ENCODE measurements around the gene C2CD4C. TPM values are rescaled to one million over a fixed set of nuclear protein-coding genes. Genes with fewer than 3 reads are reported as not detected.

The C2CD4C gene
- total RNA-seq, 3 donors from 2014 or later (not counting 1 experiment from before 2014, with no cell fraction given): not detected

GRCh38 chr19:371501-372168 lies 37.3 kb downstream of the C2CD4C start:
- H3K9me3 Mint-ChIP-seq: no peaks in the 10 kb centered on the region
- Histone ChIP-seq H3K27me3 (ENCODE audit: control insufficient read depth, insufficient read depth, low read length) (no peaks in the 10 kb centered on the region), H3K9me3 (ENCODE audit: control insufficient read depth, insufficient read depth, low read length) (no peaks in the 10 kb centered on the region), H3K36me3 (ENCODE audit: control insufficient read depth, insufficient read depth, low read length) (no peaks in the 10 kb centered on the region), H3K27ac (ENCODE audit: low read length) (no peak overlapping the region), H3K4me3 (ENCODE audit: low read length) (no peak overlapping the region), H3K4me1 (ENCODE audit: control insufficient read depth, insufficient read depth, low read length) (no peaks in the 10 kb centered on the region)
- H3K4me3 Mint-ChIP-seq: no peak overlapping the region
- H3K36me3 Mint-ChIP-seq: no peaks in the 10 kb centered on the region
- intact Hi-C loops (cut with micrococcal nuclease): no loop called here
- H3K27ac Mint-ChIP-seq: no peak overlapping the region
- 76% methylated on average over 17 of the region's 17 CpGs for WGBS (ENCODE audit: insufficient coverage)
- no peak for TF ChIP-seq CTCF (IDR thresholded peaks at IDR 0.05)
- ATAC-seq (peak in 1 of 3 donors; percentile 36), DNase-seq (no peak)
- H3K27me3 Mint-ChIP-seq (ENCODE audit: low read depth in 2 of 2): peaks cover 11 to 21% of the 10 kb centered on the region in 2 donors
- H3K4me1 Mint-ChIP-seq: no peaks in the 10 kb centered on the region

- no peaks in the 10 kb centered on the region for H3K4me1 Mint-ChIP-seq
- no peaks in the 10 kb centered on the region for H3K36me3 Mint-ChIP-seq
- H3K4me3 Mint-ChIP-seq: no peak overlapping the region
- ATAC-seq (no peak), DNase-seq (no peak)
- no peaks in the 10 kb centered on the region for H3K9me3 Mint-ChIP-seq
- no peaks in the 10 kb centered on the region for H3K36me3 ChIP-seq (ENCODE audit: control insufficient read depth, insufficient read depth, low read length)
- intact Hi-C loops (cut with micrococcal nuclease): no loop called here
- H3K27ac ChIP-seq (ENCODE audit: low read length): no peak overlapping the region
- no peak overlapping the region for H3K27ac Mint-ChIP-seq
- TF ChIP-seq CTCF (IDR thresholded peaks at IDR 0.05): no peak
- no peaks in the 10 kb centered on the region for H3K27me3 ChIP-seq (ENCODE audit: control insufficient read depth, insufficient read depth, low read length)
- peaks cover 13 to 19% of the 10 kb centered on the region in 2 donors for H3K27me3 Mint-ChIP-seq (ENCODE audit: low read depth in 2 of 2)
- WGBS (ENCODE audit: insufficient coverage): 91% methylated on average over 43 of the region's 43 CpGs
- no peak overlapping the region for H3K4me3 ChIP-seq (ENCODE audit: low read length)
- no peaks in the 10 kb centered on the region for H3K4me1 ChIP-seq (ENCODE audit: control insufficient read depth, insufficient read depth, low read length)
- H3K9me3 ChIP-seq (ENCODE audit: control insufficient read depth, insufficient read depth, low read length): no peaks in the 10 kb centered on the region
These were observed 38.2 kb downstream of the C2CD4C start for GRCh38 chr19:370641-371330.

- Histone ChIP-seq H3K4me1 (ENCODE audit: control insufficient read depth, insufficient read depth, low read length) (no peaks in the 10 kb centered on the region), H3K4me3 (ENCODE audit: low read length) (no peak overlapping the region), H3K36me3 (ENCODE audit: control insufficient read depth, insufficient read depth, low read length) (no peaks in the 10 kb centered on the region), H3K27ac (ENCODE audit: low read length) (no peak overlapping the region), H3K27me3 (ENCODE audit: control insufficient read depth, insufficient read depth, low read length) (no peaks in the 10 kb centered on the region), H3K9me3 (ENCODE audit: control insufficient read depth, insufficient read depth, low read length) (no peaks in the 10 kb centered on the region)
- Mint-ChIP-seq H3K27me3 (ENCODE audit: low read depth in 2 of 2) (peaks cover 13 to 19% of the 10 kb centered on the region in 2 donors), H3K4me3 (no peak overlapping the region), H3K27ac (no peak overlapping the region), H3K4me1 (no peaks in the 10 kb centered on the region), H3K36me3 (no peaks in the 10 kb centered on the region), H3K9me3 (no peaks in the 10 kb centered on the region)
- WGBS (ENCODE audit: insufficient coverage): 94% methylated on average over 14 of the region's 14 CpGs
- TF ChIP-seq CTCF (IDR thresholded peaks at IDR 0.05): no peak
- DNase-seq: no peak
- no peak for ATAC-seq
- intact Hi-C loops (cut with micrococcal nuclease): no loop called here
These were observed 39.1 kb downstream of the C2CD4C start for GRCh38 chr19:369876-370275.

Measured in natural killer cell (primary cell).